ENCODE measurements around the gene ARMC3. TPM values are rescaled to one million over a fixed set of nuclear protein-coding genes. Genes with fewer than 3 reads are reported as not detected.

ARMC3 gene
- total and polyA plus RNA-seq, 4 donors = 0.05 TPM; not detected in 3

- no peak for TF ChIP-seq ATF3 (IDR thresholded peaks at IDR 0.05)
- TF ChIP-seq YY1 (IDR thresholded peaks at IDR 0.05) = no peak
- TF ChIP-seq HNF4G (IDR thresholded peaks at IDR 0.05) = no peak
Measured at GRCh38 chr10:22999942-23000341, 72.1 kb downstream of the ARMC3 start (continued).

- Histone ChIP-seq H3K36me3 (ENCODE audit: control insufficient read depth in 4 of 4, insufficient read depth in 3 of 4, low read depth in 1 of 4, low read length in 3 of 4) (no peaks in the 10 kb centered on the region), H3K27ac (ENCODE audit: low read depth in 1 of 2, low read length in 2 of 2) (no peak overlapping the region), H3K9ac (ENCODE audit: low read depth in 1 of 2, low read length in 2 of 2) (no peak overlapping the region), H3K4me1 (ENCODE audit: control insufficient read depth in 4 of 4, insufficient read depth in 4 of 4, low read length in 3 of 4) (no peaks in the 10 kb centered on the region), H3K4me3 (ENCODE audit: low read depth in 1 of 3, low read length in 3 of 3) (no peak overlapping the region), H3K9me3 (ENCODE audit: control insufficient read depth in 4 of 4, low read length in 3 of 4) (no peaks in the 10 kb centered on the region), H3K27me3 (ENCODE audit: control insufficient read depth in 4 of 4, insufficient read depth in 4 of 4, low read length in 3 of 4) (peaks cover 0 to 3% (median 0%) of the 10 kb centered on the region in 4 donors)
- 88% methylated on average over 14 of the region's 14 CpGs for WGBS
- DNase-seq (ENCODE audit: low spot score) = no peak
- no peak for TF ChIP-seq NR2F2 (IDR thresholded peaks at IDR 0.05)
- TF ChIP-seq EGR1 (IDR thresholded peaks at IDR 0.05; ENCODE audit: low read depth in 2 of 2) = no peak
- TF ChIP-seq MAX (IDR thresholded peaks at IDR 0.05) = no peak
- TF ChIP-seq JUND (IDR thresholded peaks at IDR 0.05) = no peak
- TF ChIP-seq YY1 (IDR thresholded peaks at IDR 0.05) = no peak
- no peak for TF ChIP-seq TAF1 (conservative IDR thresholded peaks at IDR 0.05)
- TF ChIP-seq SP1 (IDR thresholded peaks at IDR 0.05) = no peak
- TF ChIP-seq REST (IDR thresholded peaks at IDR 0.05) = no peak
- no peak for TF ChIP-seq FOXA2 (IDR thresholded peaks at IDR 0.05)
- no peak for TF ChIP-seq HNF4G (IDR thresholded peaks at IDR 0.05)
- no peak for TF ChIP-seq HNF4A (conservative IDR thresholded peaks at IDR 0.05)
- no peak for TF ChIP-seq RAD21 (IDR thresholded peaks at IDR 0.05)
- no peak for TF ChIP-seq ZBTB33 (IDR thresholded peaks at IDR 0.05)
- TF ChIP-seq ATF3 (IDR thresholded peaks at IDR 0.05) = no peak
- no peak for TF ChIP-seq GABPA (IDR thresholded peaks at IDR 0.05 in 1 of 2, conservative IDR thresholded peaks at IDR 0.05 in 1 of 2)
- TF ChIP-seq CTCF (IDR thresholded peaks at IDR 0.05; ENCODE audit: low read depth, low read length, missing input control) = no peak
- no peak for TF ChIP-seq FOXA1 (IDR thresholded peaks at IDR 0.05)
- TF ChIP-seq RXRA (IDR thresholded peaks at IDR 0.05) = no peak
Measured at GRCh38 chr10:23001901-23002516, 74.2 kb downstream of the ARMC3 start.

All from liver (tissue), 9 donors.